Measurements from ENCODE around the gene BIK. TPM values are rescaled to one million over a fixed set of nuclear protein-coding genes. Genes with fewer than 3 reads are reported as not detected.
"Not testable (repeated sequence)": the region's sequence is repeated elsewhere in the genome, so short reads cannot be mapped to it uniquely, and the experiment has no call there.

Gene BIK
- total and polyA plus RNA-seq, 12 donors: 0.28 to 0.88 (median 0.57) TPM; not detected in 5

DNA sequence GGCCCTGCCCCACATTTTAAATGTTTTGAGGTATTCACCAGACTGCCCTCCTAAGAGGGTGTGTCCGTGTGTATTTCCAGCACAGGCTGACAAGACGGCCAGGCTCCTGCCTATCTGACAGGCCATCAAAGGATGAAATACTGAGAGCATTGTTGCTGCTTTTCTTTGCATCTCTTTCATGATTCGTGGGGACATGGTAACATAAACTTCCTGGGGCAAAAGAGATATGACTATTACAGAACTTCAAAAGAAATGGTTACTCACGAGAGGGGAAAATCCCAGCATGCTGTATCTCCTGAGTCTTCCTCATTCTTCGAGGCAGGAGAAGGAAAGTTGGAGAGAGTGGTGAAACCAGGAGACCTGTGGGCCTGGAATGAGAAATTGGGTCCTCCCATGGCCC lies 10.3 kb upstream of the BIK start:
- peaks cover 0 to 50% (median 17%) of the 10 kb centered on the region in 9 donors for H3K4me1 ChIP-seq
- 52 to 57% methylated on average over 5 of the region's 5 CpGs for WGBS, 2 donors
- TF ChIP-seq CTCF (IDR thresholded peaks at IDR 0.05): no peak
- no peaks in the 10 kb centered on the region for H3K36me3 ChIP-seq
- ATAC-seq: no peak
- no peaks in the 10 kb centered on the region for H3K27me3 ChIP-seq
- H3K27ac ChIP-seq: peak overlapping the region in 2 of 10 donors; percentile 58 to 64
- intact Hi-C loops (cut with DNase I): no loop called here
- no peak overlapping the region for H3K4me3 ChIP-seq
- peaks cover 0 to 14% (median 0%) of the 10 kb centered on the region in 11 donors for H3K9me3 ChIP-seq
- DNase-seq: no peak

DNA sequence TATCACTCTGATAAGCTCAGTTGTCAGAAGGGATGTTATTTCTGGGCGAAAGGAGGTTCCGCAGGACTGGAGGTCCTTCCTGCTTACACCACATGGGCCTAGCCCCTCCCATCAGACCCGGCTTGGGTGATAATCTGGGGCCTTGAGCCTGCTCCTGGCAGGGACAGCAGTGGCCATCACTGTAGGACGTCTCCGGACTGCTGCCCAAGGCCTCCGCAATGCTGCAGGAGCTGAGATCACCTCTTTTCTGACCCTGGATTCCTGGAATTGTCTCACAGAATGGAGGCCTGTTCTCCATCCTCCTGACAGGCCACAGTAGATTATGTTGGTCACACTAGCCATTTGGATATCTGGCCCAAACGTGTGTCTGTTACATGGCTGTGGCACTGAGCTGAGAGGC lies 9.2 kb upstream of the BIK start:
- intact Hi-C loops (cut with DNase I): no loop called here
- DNase-seq (peak; percentile 24 to 57), ATAC-seq (peak; percentile 56 to 86 (median 78))
- 20 to 37% methylated on average over 7 of the region's 7 CpGs for WGBS, 2 donors
- H3K27ac ChIP-seq: peak overlapping the region; percentile 8 to 76 (median 59)
- H3K36me3 ChIP-seq: no peaks in the 10 kb centered on the region
- TF ChIP-seq CTCF (IDR thresholded peaks at IDR 0.05): no peak
- peaks cover 0 to 10% (median 0%) of the 10 kb centered on the region in 11 donors for H3K9me3 ChIP-seq
- no peak overlapping the region for H3K4me3 ChIP-seq
- no peaks in the 10 kb centered on the region for H3K27me3 ChIP-seq
- peaks cover 0 to 46% (median 14%) of the 10 kb centered on the region in 9 donors for H3K4me1 ChIP-seq

DNA sequence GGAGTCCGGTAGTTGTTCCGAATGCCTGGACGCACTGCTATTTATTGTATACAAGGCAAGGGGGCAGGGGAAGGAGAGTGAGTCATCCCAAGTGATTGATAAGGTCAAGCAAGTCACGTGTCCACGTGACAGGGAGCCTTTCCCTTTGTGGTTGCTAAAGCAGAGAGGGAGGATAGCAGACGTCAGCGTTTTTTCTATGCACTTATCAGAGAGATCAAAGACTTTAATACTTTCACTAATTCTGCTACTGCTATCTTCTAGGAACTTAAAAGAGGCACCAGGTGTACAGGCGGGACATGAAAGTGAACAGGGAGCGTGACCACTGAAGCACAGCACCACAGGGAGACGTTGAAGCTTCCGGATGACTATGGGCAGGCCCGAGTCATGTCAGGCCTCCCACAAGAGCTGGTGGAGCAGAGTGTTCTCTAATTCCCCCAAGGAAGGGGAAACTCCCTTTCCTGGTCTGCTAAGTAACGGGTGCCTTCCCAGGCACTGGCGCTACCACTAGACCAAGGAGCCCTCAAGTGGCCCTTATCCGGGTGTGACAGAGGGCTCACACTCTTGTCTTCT lies 6.4 kb upstream of the BIK start:
- ATAC-seq; H3K36me3 ChIP-seq; H3K4me3 ChIP-seq; H3K27me3 ChIP-seq; DNase-seq; H3K9me3 ChIP-seq; intact Hi-C loops (cut with DNase I): not testable (repeated sequence)
- WGBS, 2 donors: 42 to 50% methylated on average over 15 of the region's 15 CpGs
- peak overlapping the region in 2 of 10 donors; percentile 29 to 30 for H3K27ac ChIP-seq
- H3K4me1 ChIP-seq: peaks cover 0 to 39% (median 12%) of the 10 kb centered on the region in 9 donors

DNA sequence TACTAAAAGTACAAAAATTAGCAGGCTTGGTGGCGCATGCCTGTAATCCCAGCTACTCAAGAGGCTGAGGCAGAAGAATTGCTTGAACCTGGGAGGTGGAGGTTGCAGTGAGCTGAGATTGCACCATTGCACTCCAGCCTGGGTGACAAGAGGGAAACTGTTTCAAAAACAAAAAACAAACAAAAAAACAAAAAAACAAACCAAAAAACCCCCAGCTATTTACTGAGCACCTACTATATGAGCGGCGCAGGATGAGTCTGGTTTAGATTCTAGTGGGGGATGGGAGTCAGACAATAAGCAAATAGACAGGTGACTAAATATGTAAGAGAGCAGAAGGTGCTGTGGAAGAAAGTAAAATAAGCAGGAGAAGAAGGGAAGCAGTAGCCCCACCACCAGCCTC lies 5.6 kb upstream of the BIK start:
- intact Hi-C loops (cut with DNase I); H3K4me3 ChIP-seq; H3K9me3 ChIP-seq; H3K36me3 ChIP-seq; H3K27ac ChIP-seq; H3K27me3 ChIP-seq; DNase-seq; ATAC-seq: not testable (repeated sequence)
- peaks cover 0 to 35% (median 13%) of the 10 kb centered on the region in 9 donors for H3K4me1 ChIP-seq
- WGBS, 2 donors: 98 to 100% methylated on average over 3 of the region's 3 CpGs

DNA sequence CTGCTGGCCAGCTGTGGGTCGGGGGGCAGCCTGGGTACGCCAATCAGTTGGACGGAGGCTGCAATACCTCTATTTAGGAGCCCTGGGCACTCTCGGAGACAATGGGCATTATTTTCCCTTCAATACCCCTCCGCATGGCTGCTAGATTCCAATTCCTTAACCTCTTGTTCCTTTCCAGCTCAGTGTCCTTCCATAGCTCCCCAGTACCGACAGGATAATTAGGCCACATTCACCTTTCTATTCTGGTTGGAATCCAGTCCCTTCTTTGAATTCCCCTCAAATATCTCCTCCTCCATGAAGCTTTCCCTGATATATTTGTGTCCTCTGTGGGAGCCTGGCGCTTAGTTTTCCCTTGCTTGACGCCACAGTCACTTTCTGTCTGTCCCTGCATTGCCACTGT lies 4.2 kb upstream of the BIK start:
- H3K9me3 ChIP-seq: no peaks in the 10 kb centered on the region
- DNase-seq: no peak
- H3K4me1 ChIP-seq: peaks cover 8 to 36% (median 23%) of the 10 kb centered on the region in 9 donors
- H3K27me3 ChIP-seq: peaks cover 0 to 21% (median 11%) of the 10 kb centered on the region in 7 donors
- 90 to 94% methylated on average over 8 of the region's 8 CpGs for WGBS, 2 donors
- no peaks in the 10 kb centered on the region for H3K36me3 ChIP-seq
- H3K27ac ChIP-seq: no peak overlapping the region
- ATAC-seq: no peak
- TF ChIP-seq CTCF (IDR thresholded peaks at IDR 0.05): no peak
- no peak overlapping the region for H3K4me3 ChIP-seq
- intact Hi-C loops (cut with DNase I): no loop called here

All from heart right ventricle (tissue), 16 donors.